Stimulated activated CD8-positive, alpha-beta memory T cell treated with anti-CD3 and anti-CD28 coated beads, Interleukin-15, amount 100 ng/mL, for 1 hour (primary cell): ENCODE results near the gene AOAH.

Source experiments
- DNase-seq: peaks from one replicate; pipeline ENCODE4 v3.0.0-alpha.2; 2020; ENCODE audit warnings: low read depth

AOAH gene

DNA sequence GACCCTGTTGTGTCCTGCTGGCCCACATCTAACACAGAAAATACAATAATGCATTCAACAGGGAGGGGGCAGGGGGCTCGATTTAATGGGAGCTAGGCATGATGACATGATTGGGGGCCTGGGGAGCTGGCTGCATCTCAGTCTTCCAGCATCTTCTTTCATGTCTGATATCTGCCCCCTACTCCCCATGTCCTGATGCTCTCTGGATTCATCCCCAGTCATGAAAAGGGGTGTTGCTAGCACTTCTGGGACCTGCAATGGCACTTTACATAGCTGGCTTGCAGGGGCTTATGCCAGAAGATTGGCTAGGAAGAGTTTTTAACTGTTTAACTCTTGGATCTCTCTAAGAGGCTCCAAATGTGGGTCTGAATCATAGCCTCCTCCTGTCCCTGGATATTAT is 94.9 kb downstream of the AOAH start:
- no peak for DNase-seq

- no peak for DNase-seq
Observed at GRCh38 chr7:36627836-36628235, 96.5 kb downstream of the AOAH start.

DNA sequence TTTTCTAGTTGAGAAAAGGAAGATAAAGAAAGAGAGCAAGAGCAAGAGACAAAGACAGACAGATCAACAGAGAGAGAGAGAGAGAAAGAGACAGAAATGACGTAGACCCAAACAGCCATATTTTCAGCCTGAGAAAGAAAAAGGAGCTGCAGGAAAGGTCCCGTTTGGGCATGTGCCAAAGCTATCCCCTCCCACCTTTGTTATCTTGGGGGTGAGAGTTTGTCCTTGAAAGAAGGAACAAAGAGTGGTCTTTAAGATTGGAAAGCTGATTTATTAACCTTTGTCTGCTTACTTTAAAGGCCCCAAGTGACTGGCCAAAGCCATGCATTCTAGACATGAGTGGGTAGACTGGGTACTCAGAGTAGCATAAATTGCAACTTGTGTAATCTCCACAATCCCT is 98.2 kb downstream of the AOAH start:
- no peak for DNase-seq

GRCh38 chr7:36625247-36625646 is 99.0 kb downstream of the AOAH start:
- no peak for DNase-seq

GRCh38 chr7:36623247-36623646 is 101.0 kb downstream of the AOAH start:
- no peak for DNase-seq

GRCh38 chr7:36621396-36621795 is 102.9 kb downstream of the AOAH start:
- DNase-seq = no peak

DNA sequence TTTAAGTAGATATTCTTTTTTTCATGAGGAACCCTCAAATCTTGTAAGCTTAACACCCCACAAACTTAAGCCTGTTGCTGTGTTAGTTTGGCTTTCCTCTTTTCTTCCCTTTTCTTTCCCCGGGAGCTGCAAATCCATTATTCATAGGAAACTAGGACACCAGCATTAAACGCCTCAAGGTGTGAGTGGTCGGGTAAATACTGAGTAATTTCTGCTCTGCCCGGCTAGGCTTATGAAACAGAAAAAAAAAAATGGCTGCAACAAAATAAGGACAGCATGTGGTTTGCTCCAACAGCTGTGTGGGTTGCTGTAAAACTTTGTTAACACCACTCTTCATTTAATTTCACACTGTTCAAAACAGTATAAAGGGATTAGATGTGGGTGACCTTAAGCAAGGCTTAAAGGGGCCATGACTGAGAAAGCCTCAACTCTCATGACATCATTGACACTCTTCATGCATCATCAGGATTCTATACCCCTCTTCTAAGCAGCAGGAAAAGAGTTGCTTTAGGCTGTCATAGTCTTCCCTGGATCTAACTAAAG is 104.1 kb downstream of the AOAH start:
- no peak for DNase-seq

- no peak for DNase-seq
Observed at GRCh38 chr7:36617408-36617807, 106.9 kb downstream of the AOAH start.

DNA sequence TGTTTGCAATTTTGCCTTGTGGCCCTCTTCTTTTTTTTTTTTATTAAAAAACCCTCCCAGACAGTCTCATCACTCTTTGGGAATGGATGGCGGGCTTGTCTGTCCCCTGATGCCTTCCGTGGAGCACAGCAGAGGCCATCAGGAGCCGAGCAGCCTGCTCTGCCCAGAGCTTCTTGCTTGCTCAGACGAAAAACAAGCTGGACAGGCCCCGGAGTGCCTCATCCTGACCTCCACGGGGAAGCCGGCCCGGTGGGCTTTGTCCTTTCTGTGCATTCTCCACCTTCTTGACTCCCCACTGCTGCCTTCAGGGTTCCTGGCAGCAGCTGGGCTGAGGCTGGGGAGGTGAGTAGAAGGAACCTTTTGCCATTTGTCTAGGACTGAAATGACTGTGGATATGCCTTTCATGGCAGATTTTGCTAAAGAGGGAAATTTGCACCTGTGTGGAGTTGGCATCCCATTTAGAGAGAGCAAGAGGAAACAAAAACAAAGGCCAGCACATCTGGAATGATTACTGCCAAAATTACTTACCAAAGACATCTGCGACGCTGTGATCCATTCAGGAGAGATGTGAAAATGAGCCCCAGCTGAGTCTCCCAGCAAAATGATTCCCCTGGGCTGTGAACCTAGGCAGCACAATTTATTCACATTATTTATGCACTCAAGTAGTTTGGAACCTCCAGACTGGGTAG is 108.3 kb downstream of the AOAH start:
- no peak for DNase-seq

GRCh38 chr7:36614959-36615358 is 109.3 kb downstream of the AOAH start:
- DNase-seq = no peak

- no peak for DNase-seq
Observed at GRCh38 chr7:36613031-36613614, 111.2 kb downstream of the AOAH start.

DNA sequence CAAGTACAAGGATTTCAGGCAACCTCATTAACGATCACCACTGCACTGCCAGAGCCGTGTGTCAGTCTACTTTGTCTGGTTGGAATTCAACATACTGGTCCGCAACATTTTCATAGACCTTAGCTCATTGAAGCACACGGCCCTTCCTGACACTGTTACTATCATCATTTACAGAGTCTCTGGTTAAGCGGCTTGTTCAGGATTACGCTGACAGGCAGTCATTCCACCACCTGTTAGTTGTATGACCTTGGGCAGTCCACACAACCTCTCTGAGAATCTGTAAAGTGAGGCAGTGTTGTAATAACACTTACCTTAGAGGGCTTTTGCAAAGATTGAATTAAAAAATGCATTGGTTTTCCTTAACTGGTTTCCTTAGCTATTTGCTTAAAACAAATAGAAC is 112.6 kb downstream of the AOAH start:
- no peak for DNase-seq

DNA sequence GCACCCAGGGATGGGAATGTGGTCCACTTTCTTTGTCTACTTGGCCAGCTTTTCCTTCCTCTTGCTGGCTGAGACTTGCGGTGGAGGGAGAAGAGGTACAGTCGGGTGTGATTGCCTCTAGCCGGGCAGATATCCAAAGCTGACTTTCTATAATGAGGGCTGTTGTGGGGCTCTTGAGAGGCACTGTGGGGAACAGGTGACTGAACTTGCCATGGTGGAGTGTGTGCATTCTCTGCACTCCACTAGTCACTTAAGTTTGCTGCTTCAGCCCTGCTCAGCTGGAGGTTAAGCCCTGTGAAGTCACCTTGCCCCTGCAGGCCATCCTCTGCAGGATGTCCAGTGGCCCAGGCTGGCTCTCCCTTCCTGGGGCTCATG is 116.6 kb downstream of the AOAH start:
- DNase-seq = no peak

DNA sequence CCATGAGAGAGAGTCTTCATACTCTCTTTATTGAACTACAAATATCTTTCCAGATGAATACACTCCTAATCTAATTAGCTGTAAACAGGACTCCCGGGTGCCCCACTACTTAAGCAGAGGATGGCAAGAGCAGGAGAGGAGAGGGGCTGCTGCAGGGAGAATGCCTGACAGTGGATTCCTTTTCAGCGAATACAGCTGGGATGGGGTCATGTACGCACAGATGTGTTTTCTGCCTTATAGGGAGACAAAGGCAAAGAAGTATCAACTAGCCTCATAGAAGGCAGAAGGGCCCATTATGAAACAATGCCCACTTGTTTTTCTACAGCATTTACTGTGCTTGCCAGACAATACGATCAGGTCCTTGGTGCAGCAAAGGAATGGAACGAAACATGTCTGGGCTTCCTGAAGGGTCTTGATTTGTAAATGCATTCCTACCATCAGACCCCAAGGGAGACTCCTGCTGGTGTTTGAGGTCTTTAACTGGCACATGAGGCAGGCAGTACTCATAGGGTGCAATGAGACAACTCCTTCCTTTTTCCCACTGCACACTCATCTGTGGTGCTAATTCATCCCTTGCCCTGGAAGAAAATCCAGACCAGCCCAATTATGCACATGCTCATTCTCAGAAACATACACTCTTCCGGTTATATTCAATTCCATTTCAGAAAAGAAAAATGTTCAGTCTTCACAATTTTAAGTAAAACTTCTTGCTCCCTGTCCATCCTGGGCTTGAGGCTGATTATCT is 117.1 kb downstream of the AOAH start:
- no peak for DNase-seq

GRCh38 chr7:36606153-36606975 is 117.9 kb downstream of the AOAH start:
- no peak for DNase-seq

GRCh38 chr7:36605261-36606051 is 118.8 kb downstream of the AOAH start:
- no peak for DNase-seq

GRCh38 chr7:36604806-36605205 is 119.5 kb downstream of the AOAH start:
- no peak for DNase-seq

- DNase-seq = no peak
Observed at GRCh38 chr7:36602934-36603887, 121.1 kb downstream of the AOAH start.

- DNase-seq = no peak
Observed at GRCh38 chr7:36602511-36602910, 121.8 kb downstream of the AOAH start.

DNA sequence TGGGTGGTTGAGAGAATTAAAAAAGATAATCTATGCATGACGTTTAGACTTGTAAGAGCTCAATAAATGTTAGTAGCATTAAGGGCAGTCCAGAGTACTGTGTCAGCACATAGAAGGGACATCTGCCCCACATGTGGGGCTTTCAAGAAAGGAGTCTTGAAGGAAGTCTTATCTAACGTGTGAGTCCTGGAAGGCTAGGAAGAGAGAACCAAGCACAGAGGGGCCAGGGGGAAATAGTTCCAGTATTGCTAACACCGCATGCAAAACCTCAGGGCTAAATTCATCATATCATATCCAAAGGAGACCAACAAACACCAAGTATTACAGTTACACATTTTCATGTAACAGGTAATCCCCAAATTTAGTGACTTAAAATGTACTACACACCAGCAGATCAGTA is 122.7 kb downstream of the AOAH start:
- DNase-seq = no peak
